H9 (cell line): ENCODE results near the gene CHSY1. TPM values are rescaled to one million over a fixed set of nuclear protein-coding genes. Genes with fewer than 3 reads are reported as not detected.
"Not testable (repeated sequence)": the region's sequence is repeated elsewhere in the genome, so short reads cannot be mapped to it uniquely, and the experiment has no call there.

Experiments
- DNase-seq: peaks from one replicate; pipeline ENCODE4 v3.0.0-alpha.2; 2017
- H2AFZ ChIP-seq: one replicate; pipeline ENCODE4 v1.6.1; 2013; ENCODE audit warnings: mild to moderate bottlenecking, low read length, control low read depth, moderate library complexity
- H2AK5ac ChIP-seq: 2 replicates; pipeline ENCODE4 v1.6.1; 2013; ENCODE audit warnings: low read length, control low read depth, mixed read lengths; ENCODE audit not compliant: insufficient read length
- H2BK120ac ChIP-seq: one replicate; pipeline ENCODE4 v1.6.1; 2013; ENCODE audit warnings: low read depth, mild to moderate bottlenecking, low read length, control low read depth, inconsistent platforms; ENCODE audit not compliant: poor library complexity, severe bottlenecking
- H2BK12ac ChIP-seq: 2 replicates; pipeline ENCODE4 v1.6.1; 2013; ENCODE audit warnings: low read length, control low read depth, mixed read lengths, low read depth; ENCODE audit not compliant: insufficient read length
- H2BK15ac ChIP-seq: 2 replicates; pipeline ENCODE4 v1.6.1; 2013; ENCODE audit warnings: low read depth, low read length, control low read depth
- H2BK20ac ChIP-seq: one replicate; pipeline ENCODE4 v1.6.1; 2013; ENCODE audit warnings: low read depth, mild to moderate bottlenecking, low read length, control low read depth, inconsistent platforms; ENCODE audit not compliant: poor library complexity, severe bottlenecking
- H2BK5ac ChIP-seq: 2 replicates; pipeline ENCODE4 v1.6.1; 2013; ENCODE audit warnings: low read length, control low read depth, mixed read lengths; ENCODE audit not compliant: insufficient read length
- H3K14ac ChIP-seq: 2 replicates; pipeline ENCODE4 v1.6.1; 2013; ENCODE audit warnings: low read length, control low read depth; ENCODE audit not compliant: insufficient read depth
- H3K18ac ChIP-seq: 2 replicates; pipeline ENCODE4 v1.6.1; 2013; ENCODE audit warnings: low read depth, mild to moderate bottlenecking, mixed read lengths, low read length, control low read depth; ENCODE audit not compliant: insufficient read length
- H3K23ac ChIP-seq: 2 replicates; pipeline ENCODE4 v1.6.1; 2013; ENCODE audit warnings: low read length, control low read depth, mixed read lengths, low read depth; ENCODE audit not compliant: insufficient read length
- H3K23me2 ChIP-seq: 2 replicates; pipeline ENCODE4 v1.6.1; 2013; ENCODE audit warnings: low read depth, mild to moderate bottlenecking, mixed read lengths, low read length, control low read depth; ENCODE audit not compliant: insufficient read length, poor library complexity, severe bottlenecking
- H3K27ac ChIP-seq: 2 replicates; pipeline ENCODE4 v1.5.1; 2013; ENCODE audit warnings: low read length, control low read depth, mixed read lengths, low read depth; ENCODE audit not compliant: insufficient read length
- H3K27me3 ChIP-seq: 2 replicates; pipeline ENCODE4 v1.6.1; 2013; ENCODE audit warnings: low read length, control low read depth, inconsistent platforms; ENCODE audit not compliant: insufficient read depth
- H3K4ac ChIP-seq: 2 replicates; pipeline ENCODE4 v1.6.1; 2013; ENCODE audit warnings: low read depth, mild to moderate bottlenecking, control low read depth, inconsistent platforms, low read length, moderate library complexity
- H3K4me1 ChIP-seq: 2 replicates; pipeline ENCODE4 v1.6.1; 2013; ENCODE audit warnings: low read length, control low read depth, inconsistent platforms; ENCODE audit not compliant: insufficient read depth
- H3K4me2 ChIP-seq: 2 replicates; pipeline ENCODE4 v1.6.1; 2013; ENCODE audit warnings: low read length, control low read depth, mixed read lengths; ENCODE audit not compliant: insufficient read length, insufficient read depth
- H3K56ac ChIP-seq: 2 replicates; pipeline ENCODE4 v1.6.1; 2013; ENCODE audit warnings: low read depth, mild to moderate bottlenecking, mixed read lengths, low read length, control low read depth; ENCODE audit not compliant: insufficient read length
- H3K79me1 ChIP-seq: 2 replicates; pipeline ENCODE4 v1.6.1; 2013; ENCODE audit warnings: low read depth, mild to moderate bottlenecking, moderate library complexity, low read length, control low read depth, inconsistent platforms; ENCODE audit not compliant: insufficient read depth, poor library complexity, severe bottlenecking
- H3K79me2 ChIP-seq: 2 replicates; pipeline ENCODE4 v1.6.1; 2013; ENCODE audit warnings: low read length, control low read depth, inconsistent platforms; ENCODE audit not compliant: insufficient read depth
- H3K9ac ChIP-seq: 2 replicates; pipeline ENCODE4 v1.6.1; 2013; ENCODE audit warnings: low read length, control low read depth, mixed read lengths; ENCODE audit not compliant: insufficient read length; ENCODE audit errors: extremely low read depth
- H3K9me3 ChIP-seq: one replicate; pipeline ENCODE4 v1.6.1; 2013; ENCODE audit warnings: low read depth, low read length, inconsistent platforms; ENCODE audit not compliant: control insufficient read depth
- H3T11ph ChIP-seq: one replicate; pipeline ENCODE4 v1.6.1; 2013; ENCODE audit warnings: mild to moderate bottlenecking, low read length, control low read depth, inconsistent platforms
- H4K20me1 ChIP-seq: one replicate; pipeline ENCODE4 v1.6.1; 2013; ENCODE audit not compliant: control insufficient read depth, insufficient read length, insufficient read depth
- H4K5ac ChIP-seq: 2 replicates; pipeline ENCODE4 v1.6.1; 2013; ENCODE audit warnings: low read depth, mild to moderate bottlenecking, mixed read lengths, low read length, control low read depth; ENCODE audit not compliant: insufficient read length
- H4K8ac ChIP-seq: replicated peaks from 2 replicates; pipeline ENCODE4 v1.6.1; 2013; ENCODE audit warnings: low read length, control low read depth, mixed read lengths, low read depth; ENCODE audit not compliant: insufficient read length
- H4K91ac ChIP-seq: 2 replicates; pipeline ENCODE4 v1.6.1; 2013; ENCODE audit warnings: low read depth, mild to moderate bottlenecking, moderate library complexity, mixed read lengths, low read length, control low read depth; ENCODE audit not compliant: insufficient read length
- H3K27ac Mint-ChIP-seq, 3 experiments: 2 replicates in 2 of 3; 3 replicates in 1 of 3; pipeline ENCODE4 v1.8.0; 2020 to 2021; ENCODE audit warnings: mixed read lengths in 3 of 3, mild to moderate bottlenecking in 1 of 3, moderate library complexity in 1 of 3
- H3K27me3 Mint-ChIP-seq: 2 replicates; pipeline ENCODE4 v1.8.0; 2021; ENCODE audit warnings: low read depth, mild to moderate bottlenecking, moderate library complexity, mixed read lengths
- H3K36me3 Mint-ChIP-seq, 3 experiments: 2 replicates in 2 of 3; 3 replicates in 1 of 3; pipeline ENCODE4 v1.8.0; 2020 to 2021; ENCODE audit warnings: low read depth in 3 of 3, mixed read lengths in 3 of 3; ENCODE audit not compliant: insufficient read depth in 1 of 3
- H3K4me1 Mint-ChIP-seq, 2 experiments: 2 replicates each; pipeline ENCODE4 v1.8.0; 2020; ENCODE audit warnings: mixed read lengths in 2 of 2
- H3K4me3 Mint-ChIP-seq, 2 experiments: 2 replicates in 1 of 2; 3 replicates in 1 of 2; pipeline ENCODE4 v1.8.0; 2020 to 2021; ENCODE audit warnings: mild to moderate bottlenecking in 2 of 2, mixed read lengths in 2 of 2, moderate library complexity in 1 of 2
- H3K9me3 Mint-ChIP-seq, 2 experiments: 2 replicates in 1 of 2; 3 replicates in 1 of 2; pipeline ENCODE4 v1.8.0; 2020; ENCODE audit warnings: mild to moderate bottlenecking in 2 of 2, mixed read lengths in 2 of 2, moderate library complexity in 1 of 2
- WGBS: extraction: QIAGEN DNeasy Blood & Tissue Kit; methylation state at CpG from one replicate; pipeline ENCODE4 v1.1.7; 2013; ENCODE audit warnings: missing lambda C conversion rate, low lambda C conversion rate, mixed read lengths; ENCODE audit not compliant: insufficient read length; ENCODE audit errors: extremely low coverage; 5-methylcytosine and 5-hydroxymethylcytosine counted together
- total RNA-seq: library from RNA; stranded (reverse); gene quantifications from 2 replicates; pipeline ENCODE4 v1.2.1, GENCODE V29; 2021
- TF ChIP-seq, protein P1 (sequence below): fragments of 200-600 bp; sonication (generic); conservative IDR thresholded peaks from 3 replicates; pipeline ENCODE4 v1.8.0; 2021; ENCODE audit warnings: antibody characterized with exemption, mild to moderate bottlenecking

Gene CHSY1
- total RNA-seq, 1 experiment from 2014 or later = 68.3 TPM

GRCh38 chr15:101215681-101216080 is 36.2 kb downstream of the CHSY1 start:
- no peaks in the 10 kb centered on the region for H3K4me1 ChIP-seq
- WGBS = no CpG with 5 or more reads among the region's 4 CpGs

DNA sequence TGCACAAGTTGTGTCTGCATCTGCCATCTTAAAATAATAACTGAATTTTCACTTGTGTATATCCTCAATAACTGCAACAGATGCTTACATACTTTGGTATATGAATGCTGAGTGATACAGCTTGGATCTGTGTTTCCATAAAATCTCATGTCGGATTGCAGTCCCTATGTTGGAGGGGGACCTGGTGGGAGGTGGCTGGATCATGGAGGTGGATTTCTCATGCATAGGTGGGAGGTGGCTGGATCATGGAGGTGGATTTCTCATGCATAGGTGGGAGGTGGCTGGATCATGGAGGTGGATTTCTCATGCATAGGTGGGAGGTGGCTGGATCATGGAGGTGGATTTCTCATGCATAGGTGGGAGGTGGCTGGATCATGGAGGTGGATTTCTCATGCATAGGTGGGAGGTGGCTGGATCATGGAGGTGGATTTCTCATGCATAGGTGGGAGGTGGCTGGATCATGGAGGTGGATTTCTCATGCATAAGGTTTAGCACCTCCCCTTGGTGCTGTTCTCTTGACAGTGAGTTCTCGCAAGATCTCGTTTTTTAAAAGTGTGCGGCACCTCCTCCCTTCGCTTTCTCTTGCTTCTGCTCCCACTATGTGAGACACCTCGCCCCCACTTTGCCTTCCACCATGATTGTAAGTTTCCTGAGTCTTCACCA is 37.3 kb downstream of the CHSY1 start:
- H4K20me1 ChIP-seq, H3K27ac ChIP-seq, H3K9me3 ChIP-seq, H3K23ac ChIP-seq, H3K4me2 ChIP-seq, H3K9me3 Mint-ChIP-seq, H3K27me3 ChIP-seq, H3T11ph ChIP-seq, H3K36me3 Mint-ChIP-seq, H3K18ac ChIP-seq, H2BK5ac ChIP-seq, H3K27me3 Mint-ChIP-seq, H3K14ac ChIP-seq, DNase-seq, H3K4ac ChIP-seq, H4K91ac ChIP-seq, H3K4me3 Mint-ChIP-seq, H2BK120ac ChIP-seq, H3K9ac ChIP-seq, H2BK20ac ChIP-seq, H2AFZ ChIP-seq, H3K4me1 ChIP-seq, H2AK5ac ChIP-seq, H3K56ac ChIP-seq, H2BK15ac ChIP-seq, H3K23me2 ChIP-seq, H2BK12ac ChIP-seq, H4K8ac ChIP-seq, H4K5ac ChIP-seq, H3K79me1 ChIP-seq: not testable (repeated sequence)
- H3K79me2 ChIP-seq = peaks cover 46% of the 10 kb centered on the region; the same call in 1 of the 2 replicates
- no CpG with 5 or more reads among the region's 6 CpGs for WGBS
- Mint-ChIP-seq H3K27ac (peak overlapping the region in 1 of 3 experiments; percentile 62; a peak in 1 of 7 replicates), H3K4me1 (peaks cover 3 to 14% of the 10 kb centered on the region in 2 experiments)

More at GRCh38 chr15:101215681-101216080, 36.2 kb downstream of the CHSY1 start:
- H3K4ac ChIP-seq = no peak overlapping the region
- H3K4me1 Mint-ChIP-seq = peaks cover 9 to 22% of the 10 kb centered on the region in 2 experiments
- H2AK5ac ChIP-seq = no peak overlapping the region
- H3K36me3 Mint-ChIP-seq = peaks cover 0 to 11% (median 6%) of the 10 kb centered on the region in 3 experiments; a peak in 5 of 7 replicates
- no peak overlapping the region for H3K27ac Mint-ChIP-seq
- no peak overlapping the region for H3K27ac ChIP-seq
- no peak overlapping the region for H3K4me3 Mint-ChIP-seq
- H3K79me1 ChIP-seq = peaks cover 4% of the 10 kb centered on the region
- no peak overlapping the region for H2BK120ac ChIP-seq
- no peak overlapping the region for H2AFZ ChIP-seq
- H3T11ph ChIP-seq = no peak overlapping the region
- no peaks in the 10 kb centered on the region for H4K20me1 ChIP-seq
- no peak overlapping the region for H2BK20ac ChIP-seq
- peaks cover 44% of the 10 kb centered on the region; the same call in 1 of the 2 replicates for H3K79me2 ChIP-seq
- H4K5ac ChIP-seq = no peak overlapping the region
- no peak overlapping the region for H4K8ac ChIP-seq
- H2BK5ac ChIP-seq = no peak overlapping the region
- H3K56ac ChIP-seq = no peak overlapping the region
- no peaks in the 10 kb centered on the region for H3K9me3 ChIP-seq
- no peak for DNase-seq
- no peak overlapping the region for H4K91ac ChIP-seq
- no peaks in the 10 kb centered on the region for H3K27me3 Mint-ChIP-seq
- no peak overlapping the region for H2BK15ac ChIP-seq
- H3K4me2 ChIP-seq = no peak overlapping the region
- no peak overlapping the region for H2BK12ac ChIP-seq
- H3K9ac ChIP-seq = no peak overlapping the region
- TF ChIP-seq, protein P1, sequence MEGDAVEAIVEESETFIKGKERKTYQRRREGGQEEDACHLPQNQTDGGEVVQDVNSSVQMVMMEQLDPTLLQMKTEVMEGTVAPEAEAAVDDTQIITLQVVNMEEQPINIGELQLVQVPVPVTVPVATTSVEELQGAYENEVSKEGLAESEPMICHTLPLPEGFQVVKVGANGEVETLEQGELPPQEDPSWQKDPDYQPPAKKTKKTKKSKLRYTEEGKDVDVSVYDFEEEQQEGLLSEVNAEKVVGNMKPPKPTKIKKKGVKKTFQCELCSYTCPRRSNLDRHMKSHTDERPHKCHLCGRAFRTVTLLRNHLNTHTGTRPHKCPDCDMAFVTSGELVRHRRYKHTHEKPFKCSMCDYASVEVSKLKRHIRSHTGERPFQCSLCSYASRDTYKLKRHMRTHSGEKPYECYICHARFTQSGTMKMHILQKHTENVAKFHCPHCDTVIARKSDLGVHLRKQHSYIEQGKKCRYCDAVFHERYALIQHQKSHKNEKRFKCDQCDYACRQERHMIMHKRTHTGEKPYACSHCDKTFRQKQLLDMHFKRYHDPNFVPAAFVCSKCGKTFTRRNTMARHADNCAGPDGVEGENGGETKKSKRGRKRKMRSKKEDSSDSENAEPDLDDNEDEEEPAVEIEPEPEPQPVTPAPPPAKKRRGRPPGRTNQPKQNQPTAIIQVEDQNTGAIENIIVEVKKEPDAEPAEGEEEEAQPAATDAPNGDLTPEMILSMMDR = no peak
- no peaks in the 10 kb centered on the region for H3K9me3 Mint-ChIP-seq
- H3K14ac ChIP-seq = no peak overlapping the region
- H3K27me3 ChIP-seq = no peaks in the 10 kb centered on the region
- no peak overlapping the region for H3K18ac ChIP-seq
- H3K23me2 ChIP-seq = no peaks in the 10 kb centered on the region
- no peak overlapping the region for H3K23ac ChIP-seq
